Cardiac fibroblast (primary cell): ENCODE data around the gene TMEM217.

Source experiments
- DNase-seq, 2 donors: peaks; one replicate each; pipeline versions ENCODE4 v3.0.0 to v3.0.0-alpha.2; 2010; ENCODE audit warnings: low read depth in 2 of 2
- H3K4me3 ChIP-seq, 2 donors: replicated peaks in 1 of 2; 1 replicate in 1 of 2; 2 replicates in 1 of 2; pipeline ENCODE4 v1.5.1; 2011; ENCODE audit warnings: low read depth in 2 of 2, low read length in 2 of 2, mild to moderate bottlenecking in 2 of 2, moderate library complexity in 1 of 2
- CTCF ChIP-seq: IDR thresholded peaks from one replicate; pipeline ENCODE4 v1.5.1; 2011; ENCODE audit warnings: low read depth, mild to moderate bottlenecking, low read length, inconsistent platforms

The TMEM217 gene

GRCh38 chr6:37168163-37168758, 89.7 kb downstream of the TMEM217 start:
- no peak for DNase-seq
- no peak overlapping the region for H3K4me3 ChIP-seq
- TF ChIP-seq CTCF, result no peak

- DNase-seq, result no peak
Measured at GRCh38 chr6:37162740-37163139, 95.2 kb downstream of the TMEM217 start.

More at GRCh38 chr6:37162740-37163139, 95.2 kb downstream of the TMEM217 start:
- no peak for TF ChIP-seq CTCF
- no peak overlapping the region for H3K4me3 ChIP-seq
